ENCODE measurements around the gene DLG2. TPM values are rescaled to one million over a fixed set of nuclear protein-coding genes. Genes with fewer than 3 reads are reported as not detected.

The DLG2 gene
- total and polyA plus RNA-seq, 4 donors: 0.30 to 5.5 (median 0.68) TPM

DNA sequence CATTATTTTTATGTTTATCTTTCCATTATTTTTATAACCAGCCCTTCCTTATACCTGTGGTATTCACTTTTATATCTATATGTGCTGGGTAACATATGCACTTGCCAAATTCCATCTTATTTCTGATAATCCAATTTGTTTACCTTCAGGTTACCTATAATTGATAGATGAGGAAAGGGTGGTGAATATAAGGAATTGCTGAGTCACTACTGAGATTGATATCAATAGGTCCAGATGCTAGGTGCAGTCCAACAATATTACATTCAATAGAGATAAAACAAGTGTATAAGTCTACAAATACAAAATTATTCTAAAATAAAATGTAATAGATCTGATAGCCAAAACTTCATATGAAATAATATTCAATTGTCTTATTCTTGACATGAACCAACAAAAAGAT is 1582.0 kb downstream of the DLG2 start:
- Histone ChIP-seq H3K4me3 (ENCODE audit: low read depth in 1 of 3, low read length in 3 of 3) (no peak overlapping the region), H3K27ac (ENCODE audit: low read depth in 1 of 2, low read length in 2 of 2) (no peak overlapping the region), H3K36me3 (ENCODE audit: control insufficient read depth in 4 of 4, insufficient read depth in 3 of 4, low read depth in 1 of 4, low read length in 3 of 4) (no peaks in the 10 kb centered on the region), H3K27me3 (ENCODE audit: control insufficient read depth in 4 of 4, insufficient read depth in 4 of 4, low read length in 3 of 4) (no peaks in the 10 kb centered on the region), H3K9ac (ENCODE audit: low read depth in 1 of 2, low read length in 2 of 2) (no peak overlapping the region), H3K9me3 (ENCODE audit: control insufficient read depth in 4 of 4, low read length in 3 of 4) (no peaks in the 10 kb centered on the region), H3K4me1 (ENCODE audit: control insufficient read depth in 4 of 4, insufficient read depth in 4 of 4, low read length in 3 of 4) (no peaks in the 10 kb centered on the region)
- no peak for DNase-seq (ENCODE audit: low spot score)
- TF ChIP-seq EGR1 (IDR thresholded peaks at IDR 0.05; ENCODE audit: low read depth in 2 of 2): no peak
- TF ChIP-seq RXRA (IDR thresholded peaks at IDR 0.05): no peak

DNA sequence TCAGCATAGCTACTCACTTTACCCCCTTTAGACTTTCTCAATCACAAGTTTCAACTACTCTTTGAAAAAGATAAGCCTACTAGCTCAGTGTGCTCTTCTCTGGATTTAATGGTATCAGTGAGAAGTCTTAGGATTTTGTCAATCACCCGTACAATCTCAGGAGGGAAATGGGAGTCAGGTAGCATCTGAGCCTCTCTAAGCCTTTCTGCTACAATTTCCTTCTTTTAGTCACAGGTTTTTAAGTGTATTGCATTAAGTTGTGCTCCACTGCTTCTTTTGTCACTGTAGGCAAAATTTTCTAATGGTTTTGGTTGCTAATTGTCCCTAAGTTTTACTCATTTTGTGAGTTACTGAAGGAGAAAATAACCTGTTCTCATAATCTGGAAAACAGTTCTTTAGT is 1582.4 kb downstream of the DLG2 start:
- no peaks in the 10 kb centered on the region for H3K9me3 ChIP-seq (ENCODE audit: control insufficient read depth in 4 of 4, low read length in 3 of 4)
- no peak overlapping the region for H3K9ac ChIP-seq (ENCODE audit: low read depth in 1 of 2, low read length in 2 of 2)
- no peaks in the 10 kb centered on the region for H3K4me1 ChIP-seq (ENCODE audit: control insufficient read depth in 4 of 4, insufficient read depth in 4 of 4, low read length in 3 of 4)
- no peaks in the 10 kb centered on the region for H3K36me3 ChIP-seq (ENCODE audit: control insufficient read depth in 4 of 4, insufficient read depth in 3 of 4, low read depth in 1 of 4, low read length in 3 of 4)
- no peak overlapping the region for H3K27ac ChIP-seq (ENCODE audit: low read depth in 1 of 2, low read length in 2 of 2)
- H3K4me3 ChIP-seq (ENCODE audit: low read depth in 1 of 3, low read length in 3 of 3): no peak overlapping the region
- 100% methylated on average over 1 of the region's 1 CpG for WGBS
- DNase-seq (ENCODE audit: low spot score): no peak
- no peaks in the 10 kb centered on the region for H3K27me3 ChIP-seq (ENCODE audit: control insufficient read depth in 4 of 4, insufficient read depth in 4 of 4, low read length in 3 of 4)
- no peak for TF ChIP-seq JUND (IDR thresholded peaks at IDR 0.05)
- TF ChIP-seq, protein P1, sequence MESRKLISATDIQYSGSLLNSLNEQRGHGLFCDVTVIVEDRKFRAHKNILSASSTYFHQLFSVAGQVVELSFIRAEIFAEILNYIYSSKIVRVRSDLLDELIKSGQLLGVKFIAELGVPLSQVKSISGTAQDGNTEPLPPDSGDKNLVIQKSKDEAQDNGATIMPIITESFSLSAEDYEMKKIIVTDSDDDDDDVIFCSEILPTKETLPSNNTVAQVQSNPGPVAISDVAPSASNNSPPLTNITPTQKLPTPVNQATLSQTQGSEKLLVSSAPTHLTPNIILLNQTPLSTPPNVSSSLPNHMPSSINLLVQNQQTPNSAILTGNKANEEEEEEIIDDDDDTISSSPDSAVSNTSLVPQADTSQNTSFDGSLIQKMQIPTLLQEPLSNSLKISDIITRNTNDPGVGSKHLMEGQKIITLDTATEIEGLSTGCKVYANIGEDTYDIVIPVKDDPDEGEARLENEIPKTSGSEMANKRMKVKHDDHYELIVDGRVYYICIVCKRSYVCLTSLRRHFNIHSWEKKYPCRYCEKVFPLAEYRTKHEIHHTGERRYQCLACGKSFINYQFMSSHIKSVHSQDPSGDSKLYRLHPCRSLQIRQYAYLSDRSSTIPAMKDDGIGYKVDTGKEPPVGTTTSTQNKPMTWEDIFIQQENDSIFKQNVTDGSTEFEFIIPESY (IDR thresholded peaks at IDR 0.05): no peak
- TF ChIP-seq, protein P2, sequence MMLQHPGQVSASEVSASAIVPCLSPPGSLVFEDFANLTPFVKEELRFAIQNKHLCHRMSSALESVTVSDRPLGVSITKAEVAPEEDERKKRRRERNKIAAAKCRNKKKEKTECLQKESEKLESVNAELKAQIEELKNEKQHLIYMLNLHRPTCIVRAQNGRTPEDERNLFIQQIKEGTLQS (IDR thresholded peaks at IDR 0.05): no peak
- TF ChIP-seq YY1 (IDR thresholded peaks at IDR 0.05): no peak
- TF ChIP-seq, protein P3, sequence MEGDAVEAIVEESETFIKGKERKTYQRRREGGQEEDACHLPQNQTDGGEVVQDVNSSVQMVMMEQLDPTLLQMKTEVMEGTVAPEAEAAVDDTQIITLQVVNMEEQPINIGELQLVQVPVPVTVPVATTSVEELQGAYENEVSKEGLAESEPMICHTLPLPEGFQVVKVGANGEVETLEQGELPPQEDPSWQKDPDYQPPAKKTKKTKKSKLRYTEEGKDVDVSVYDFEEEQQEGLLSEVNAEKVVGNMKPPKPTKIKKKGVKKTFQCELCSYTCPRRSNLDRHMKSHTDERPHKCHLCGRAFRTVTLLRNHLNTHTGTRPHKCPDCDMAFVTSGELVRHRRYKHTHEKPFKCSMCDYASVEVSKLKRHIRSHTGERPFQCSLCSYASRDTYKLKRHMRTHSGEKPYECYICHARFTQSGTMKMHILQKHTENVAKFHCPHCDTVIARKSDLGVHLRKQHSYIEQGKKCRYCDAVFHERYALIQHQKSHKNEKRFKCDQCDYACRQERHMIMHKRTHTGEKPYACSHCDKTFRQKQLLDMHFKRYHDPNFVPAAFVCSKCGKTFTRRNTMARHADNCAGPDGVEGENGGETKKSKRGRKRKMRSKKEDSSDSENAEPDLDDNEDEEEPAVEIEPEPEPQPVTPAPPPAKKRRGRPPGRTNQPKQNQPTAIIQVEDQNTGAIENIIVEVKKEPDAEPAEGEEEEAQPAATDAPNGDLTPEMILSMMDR (IDR thresholded peaks at IDR 0.05; ENCODE audit: low read depth, low read length, missing input control): no peak
- no peak for TF ChIP-seq GABPA (IDR thresholded peaks at IDR 0.05 in 1 of 2, conservative IDR thresholded peaks at IDR 0.05 in 1 of 2)
- no peak for TF ChIP-seq FOXA2 (IDR thresholded peaks at IDR 0.05)
- no peak for TF ChIP-seq SP1 (IDR thresholded peaks at IDR 0.05)
- TF ChIP-seq FOXA1 (IDR thresholded peaks at IDR 0.05): no peak
- no peak for TF ChIP-seq EGR1 (IDR thresholded peaks at IDR 0.05; ENCODE audit: low read depth in 2 of 2)
- no peak for TF ChIP-seq HNF4A (conservative IDR thresholded peaks at IDR 0.05)
- no peak for TF ChIP-seq RAD21 (IDR thresholded peaks at IDR 0.05)
- TF ChIP-seq, protein P4, sequence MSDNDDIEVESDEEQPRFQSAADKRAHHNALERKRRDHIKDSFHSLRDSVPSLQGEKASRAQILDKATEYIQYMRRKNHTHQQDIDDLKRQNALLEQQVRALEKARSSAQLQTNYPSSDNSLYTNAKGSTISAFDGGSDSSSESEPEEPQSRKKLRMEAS (IDR thresholded peaks at IDR 0.05): no peak
- TF ChIP-seq HNF4G (IDR thresholded peaks at IDR 0.05): no peak

DNA sequence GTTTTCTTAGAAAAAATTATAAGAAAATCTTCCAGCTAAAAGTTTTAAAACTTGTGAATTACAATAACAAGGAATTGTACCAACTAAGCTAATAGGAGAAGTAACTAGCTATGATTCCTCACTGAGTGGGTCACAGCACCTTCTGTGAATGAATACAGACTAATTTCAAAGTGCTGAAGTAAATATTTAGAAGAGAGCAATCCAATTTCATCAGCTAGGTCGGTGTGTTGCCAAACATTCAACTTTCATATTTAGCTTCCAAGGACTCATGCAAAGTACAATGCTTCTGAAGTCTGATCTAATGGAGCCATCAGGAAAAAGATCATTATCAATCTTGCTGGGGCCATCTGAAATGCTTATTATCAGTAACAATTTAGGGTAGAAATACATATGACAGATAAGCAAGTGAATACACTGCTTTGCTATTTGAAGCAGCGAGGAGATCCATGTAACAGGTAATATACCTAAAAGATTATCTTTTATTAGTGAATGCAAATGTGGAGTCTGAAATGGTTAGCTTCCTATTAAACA is 1590.4 kb downstream of the DLG2 start:
- 54% methylated on average over 2 of the region's 2 CpGs for WGBS
- Histone ChIP-seq H3K36me3 (ENCODE audit: control insufficient read depth in 4 of 4, insufficient read depth in 3 of 4, low read depth in 1 of 4, low read length in 3 of 4) (no peaks in the 10 kb centered on the region), H3K9ac (ENCODE audit: low read depth in 1 of 2, low read length in 2 of 2) (no peak overlapping the region), H3K9me3 (ENCODE audit: control insufficient read depth in 4 of 4, low read length in 3 of 4) (no peaks in the 10 kb centered on the region), H3K27me3 (ENCODE audit: control insufficient read depth in 4 of 4, insufficient read depth in 4 of 4, low read length in 3 of 4) (no peaks in the 10 kb centered on the region), H3K4me1 (ENCODE audit: control insufficient read depth in 4 of 4, insufficient read depth in 4 of 4, low read length in 3 of 4) (peaks cover 0 to 8% (median 0%) of the 10 kb centered on the region in 4 donors), H3K4me3 (ENCODE audit: low read depth in 1 of 3, low read length in 3 of 3) (no peak overlapping the region), H3K27ac (ENCODE audit: low read depth in 1 of 2, low read length in 2 of 2) (no peak overlapping the region)
- DNase-seq (ENCODE audit: low spot score): no peak
- TF ChIP-seq FOXA1 (IDR thresholded peaks at IDR 0.05) (no peak), FOXA2 (IDR thresholded peaks at IDR 0.05) (no peak), EGR1 (IDR thresholded peaks at IDR 0.05; ENCODE audit: low read depth in 2 of 2) (no peak)
- TF ChIP-seq, protein P4 (IDR thresholded peaks at IDR 0.05): no peak
